Body of pancreas (tissue), 4 donors: ENCODE data around the gene LTV1.

ENCODE experiments used
- POLR2A ChIP-seq, 3 donors: fragments of 450-650 bp; IDR thresholded peaks; one replicate each; pipeline ENCODE4 v1.6.1; 2016; ENCODE audit warnings: antibody characterized with exemption in 3 of 3, mild to moderate bottlenecking in 2 of 3
- TF ChIP-seq, protein P1 (sequence below), 7 experiments: fragments of 450-650 bp in 4 of 7; fragments of 200-600 bp in 3 of 7; sonication (generic) in 3 of 7; IDR thresholded peaks; one replicate each; pipeline ENCODE4 v1.5.1; 2016 to 2019; ENCODE audit warnings: antibody characterized with exemption in 7 of 7

GRCh38 chr6:143863771-143864170 is 20.6 kb downstream of the LTV1 start:
- TF ChIP-seq, protein P1, sequence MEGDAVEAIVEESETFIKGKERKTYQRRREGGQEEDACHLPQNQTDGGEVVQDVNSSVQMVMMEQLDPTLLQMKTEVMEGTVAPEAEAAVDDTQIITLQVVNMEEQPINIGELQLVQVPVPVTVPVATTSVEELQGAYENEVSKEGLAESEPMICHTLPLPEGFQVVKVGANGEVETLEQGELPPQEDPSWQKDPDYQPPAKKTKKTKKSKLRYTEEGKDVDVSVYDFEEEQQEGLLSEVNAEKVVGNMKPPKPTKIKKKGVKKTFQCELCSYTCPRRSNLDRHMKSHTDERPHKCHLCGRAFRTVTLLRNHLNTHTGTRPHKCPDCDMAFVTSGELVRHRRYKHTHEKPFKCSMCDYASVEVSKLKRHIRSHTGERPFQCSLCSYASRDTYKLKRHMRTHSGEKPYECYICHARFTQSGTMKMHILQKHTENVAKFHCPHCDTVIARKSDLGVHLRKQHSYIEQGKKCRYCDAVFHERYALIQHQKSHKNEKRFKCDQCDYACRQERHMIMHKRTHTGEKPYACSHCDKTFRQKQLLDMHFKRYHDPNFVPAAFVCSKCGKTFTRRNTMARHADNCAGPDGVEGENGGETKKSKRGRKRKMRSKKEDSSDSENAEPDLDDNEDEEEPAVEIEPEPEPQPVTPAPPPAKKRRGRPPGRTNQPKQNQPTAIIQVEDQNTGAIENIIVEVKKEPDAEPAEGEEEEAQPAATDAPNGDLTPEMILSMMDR (IDR thresholded peaks at IDR 0.05), result no peak
- no peak for TF ChIP-seq POLR2A (IDR thresholded peaks at IDR 0.05)
